ENCODE results near the gene ANXA6.

ANXA6 gene

DNA sequence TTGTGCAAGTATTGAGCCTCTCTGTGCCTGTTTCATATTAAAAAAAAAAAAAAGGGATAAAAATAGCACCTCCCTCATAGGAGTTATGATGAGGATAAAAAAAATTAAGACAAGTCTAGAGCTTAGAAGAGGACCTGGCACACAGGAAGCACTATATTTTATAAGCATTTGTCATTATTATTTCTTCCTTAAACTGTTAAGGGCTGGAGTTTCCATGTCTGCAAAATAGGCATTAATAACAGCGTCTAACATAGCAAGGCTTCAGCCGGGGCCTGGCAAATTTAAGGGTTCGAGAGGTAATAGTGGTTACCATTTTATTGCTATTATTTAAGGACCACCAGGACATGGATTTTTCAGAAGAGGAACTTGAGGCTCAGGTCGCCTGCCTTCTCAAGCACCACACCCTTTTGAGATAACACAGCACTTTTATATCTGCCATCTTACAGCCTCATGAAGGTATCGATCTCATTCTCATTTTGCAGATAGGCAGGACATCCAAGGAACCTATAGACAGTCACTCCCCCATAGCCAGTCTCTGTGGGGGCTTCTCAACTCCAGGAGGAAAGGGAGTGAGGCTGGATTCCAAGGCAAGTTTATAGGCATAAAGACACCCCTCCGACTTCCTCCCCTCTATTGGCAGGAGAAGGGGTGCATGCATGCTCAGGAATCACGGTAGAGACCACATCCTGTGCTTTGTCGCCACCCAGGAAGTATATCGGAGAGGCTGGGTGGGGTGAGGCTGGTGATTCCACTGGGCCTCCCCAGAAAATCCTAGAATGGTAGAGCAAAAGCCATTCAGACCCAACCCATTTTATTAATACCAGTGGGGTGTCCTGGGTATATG is 2.4 kb downstream of the ANXA6 start:
- in situ Hi-C loops (cut with MboI; ENCODE audit: low sequenced_read_pairs), result no loop called here

DNA sequence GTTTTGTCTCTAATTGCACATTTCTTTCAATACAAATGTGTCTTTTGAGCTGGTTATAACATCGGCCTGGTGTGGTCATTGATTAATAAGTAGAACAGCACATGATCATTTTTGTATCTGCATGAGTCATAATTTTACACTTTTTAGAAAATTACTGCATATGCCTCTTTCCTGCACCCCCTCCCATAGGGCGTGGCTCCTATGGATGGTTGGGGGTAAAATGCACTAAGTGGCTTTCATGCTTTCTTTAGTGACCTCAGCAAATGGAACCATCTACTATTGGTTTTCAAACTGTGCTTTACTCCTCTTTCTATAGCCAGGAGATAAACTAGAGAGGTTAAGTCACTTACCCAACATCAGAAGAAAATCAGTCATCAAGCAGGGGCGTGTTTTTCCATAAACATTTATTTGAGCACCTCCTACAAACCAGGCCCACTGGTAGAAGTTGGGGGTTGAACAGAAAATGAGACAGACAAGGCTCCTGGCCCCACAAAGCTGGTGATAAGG is 3.8 kb downstream of the ANXA6 start:
- in situ Hi-C loops (cut with MboI; ENCODE audit: low sequenced_read_pairs), result no loop called here

DNA sequence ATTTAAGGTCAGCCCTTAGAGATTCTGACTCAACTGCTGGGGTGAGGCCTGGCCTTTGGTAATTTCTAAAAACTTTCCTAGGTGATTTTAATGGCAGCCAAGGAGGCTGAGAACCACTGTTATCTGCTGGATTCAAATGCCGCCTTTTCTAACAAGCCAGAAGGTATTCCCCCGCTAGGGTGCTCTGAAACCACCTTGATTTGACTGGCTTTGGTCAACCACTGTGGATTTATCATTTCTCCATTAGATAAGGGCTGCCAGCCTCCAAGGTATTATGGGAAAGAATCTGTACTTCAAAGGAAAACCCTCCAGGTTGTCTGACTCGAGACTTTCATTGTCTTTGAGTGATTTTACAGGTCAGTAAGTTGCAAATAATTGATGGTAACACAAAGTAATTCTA is 4.3 kb downstream of the ANXA6 start:
- in situ Hi-C loops (cut with MboI; ENCODE audit: low sequenced_read_pairs), result no loop called here

DNA sequence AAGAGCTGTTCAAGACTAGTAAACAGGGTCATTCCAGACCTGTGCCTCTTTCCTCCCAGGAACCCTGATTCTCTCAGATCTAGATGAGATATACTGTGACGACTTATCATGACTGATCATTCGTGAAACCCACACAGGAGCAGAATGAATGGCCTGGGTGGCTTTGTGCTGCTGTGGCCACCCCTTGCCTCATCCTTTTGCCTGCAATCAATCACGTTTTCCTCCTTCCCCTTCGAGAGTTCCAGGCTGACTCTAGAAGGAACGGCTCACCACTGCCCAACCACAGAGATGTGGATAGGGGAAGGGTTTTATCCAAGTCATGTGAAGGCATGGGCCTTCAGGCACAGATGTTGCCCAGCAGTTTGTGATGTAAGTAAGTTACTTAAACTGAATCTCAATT is 5.8 kb downstream of the ANXA6 start:
- in situ Hi-C loops (cut with MboI; ENCODE audit: low sequenced_read_pairs), result no loop called here

DNA sequence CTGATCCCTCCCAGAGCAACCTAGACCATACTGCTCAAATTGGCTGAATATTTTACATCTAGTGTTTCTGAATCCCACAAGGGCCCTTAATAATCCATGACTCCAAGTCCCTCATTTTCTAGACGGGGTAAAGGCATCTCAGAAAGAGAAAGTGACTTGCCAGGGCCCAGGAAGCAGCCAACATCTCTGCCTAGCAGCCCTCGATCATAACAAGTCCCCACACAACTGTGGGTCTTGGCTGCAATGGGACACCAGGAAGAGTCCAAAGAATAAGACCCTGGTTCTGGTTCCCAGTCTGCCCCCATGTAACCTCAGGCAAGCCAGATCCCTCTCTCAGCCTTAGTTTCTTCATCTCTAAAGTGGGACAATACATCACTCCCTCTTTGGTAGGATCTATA is 6.3 kb downstream of the ANXA6 start:
- in situ Hi-C loops (cut with MboI; ENCODE audit: low sequenced_read_pairs), result no loop called here

DNA sequence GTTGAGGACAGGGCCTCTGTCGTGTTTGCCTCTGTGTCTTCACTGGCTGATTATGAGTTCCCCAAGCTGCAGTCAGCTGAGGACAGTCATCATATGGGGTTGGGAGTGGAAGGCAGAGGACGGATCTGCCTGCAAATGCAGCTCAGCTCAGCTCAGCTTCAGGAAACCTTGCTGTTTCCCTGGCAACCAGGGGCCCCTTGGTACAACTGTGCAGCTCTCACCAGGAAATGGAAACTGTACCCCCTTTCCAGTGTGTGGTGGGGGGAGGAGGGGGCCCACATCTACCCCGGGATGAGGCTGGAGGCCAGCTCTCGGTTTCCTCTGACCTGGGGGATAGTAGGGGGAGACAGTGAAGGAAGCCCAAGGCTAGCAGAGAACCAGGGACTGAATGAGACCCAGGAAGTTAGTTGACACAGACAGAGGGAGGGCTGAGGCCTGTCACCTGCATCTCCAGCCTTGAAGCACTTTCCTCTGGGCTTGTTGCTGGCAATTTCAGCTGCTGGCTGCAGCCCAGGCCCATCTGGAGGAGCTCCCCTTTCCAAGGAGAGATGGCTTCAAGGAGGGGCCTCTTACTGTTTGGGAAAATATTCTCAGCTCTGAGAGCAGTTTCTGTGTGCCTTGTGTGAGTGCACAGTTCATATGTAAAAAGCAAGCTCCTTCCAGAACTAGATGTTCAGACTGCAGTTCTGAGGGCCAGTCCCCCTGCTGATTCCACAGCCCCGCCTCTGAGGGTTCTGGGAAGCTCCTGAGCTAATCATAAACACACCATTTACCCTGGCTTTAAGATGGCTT is 6.9 kb downstream of the ANXA6 start:
- in situ Hi-C loops (cut with MboI; ENCODE audit: low sequenced_read_pairs), result no loop called here

DNA sequence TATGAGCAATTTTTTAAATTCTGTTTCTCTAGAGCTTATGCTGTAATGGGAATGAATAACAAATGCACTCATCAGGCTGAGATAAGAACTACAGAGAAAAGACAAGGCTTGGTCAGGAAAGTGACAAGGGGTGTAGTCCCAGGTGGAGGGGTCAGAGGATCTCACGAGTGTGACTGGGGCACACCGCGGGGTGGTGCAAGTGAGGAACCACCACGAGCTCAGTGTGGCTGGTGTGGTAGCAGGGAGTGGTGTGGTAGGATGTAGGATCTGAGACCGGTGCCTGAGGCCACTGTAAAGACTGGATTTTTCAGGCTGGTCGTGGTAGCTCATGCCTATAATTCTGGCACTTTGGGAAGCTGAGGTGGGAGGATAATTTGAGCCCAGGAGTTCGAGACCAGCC is 9.0 kb downstream of the ANXA6 start:
- in situ Hi-C loops (cut with MboI; ENCODE audit: low sequenced_read_pairs), result no loop called here

DNA sequence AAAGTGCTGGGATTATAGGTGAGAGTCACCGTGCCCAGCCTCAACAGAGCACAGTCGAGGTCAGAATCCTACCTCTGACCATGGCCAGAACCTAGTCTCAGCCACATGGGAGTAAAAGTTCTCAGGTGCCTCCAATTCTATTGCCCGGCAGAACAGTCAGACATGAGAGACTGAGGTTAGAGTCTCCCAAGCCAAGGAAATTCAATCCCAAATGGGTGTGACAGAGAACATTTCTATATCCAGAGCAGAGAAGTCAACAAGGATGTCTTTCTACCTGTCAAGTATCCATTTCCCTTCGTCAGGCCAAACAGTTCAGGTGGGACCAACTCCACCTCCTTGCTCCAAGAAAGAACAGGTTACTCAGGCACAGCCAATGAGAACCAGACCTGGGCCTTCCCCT is 10.5 kb downstream of the ANXA6 start:
- in situ Hi-C loops (cut with MboI; ENCODE audit: low sequenced_read_pairs), result no loop called here

DNA sequence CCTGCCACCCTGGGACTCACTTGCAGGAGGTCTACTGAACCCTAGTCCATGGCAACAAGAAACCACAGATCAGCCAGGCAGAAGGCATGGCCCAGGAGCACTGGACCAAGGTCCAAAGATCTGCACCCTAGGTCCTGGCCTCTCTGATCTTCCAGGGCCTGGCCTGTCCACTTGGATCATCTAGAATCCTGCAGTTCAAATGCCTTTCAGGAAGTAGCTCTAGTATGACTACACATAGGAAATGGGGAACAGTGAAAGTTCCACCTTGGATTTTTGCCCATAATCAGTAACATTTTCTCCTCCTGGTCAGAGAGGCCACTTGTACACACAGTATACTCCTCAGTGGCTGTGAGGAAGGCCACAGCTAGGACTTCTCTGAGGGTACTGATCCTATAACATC is 11.5 kb downstream of the ANXA6 start:
- in situ Hi-C loops (cut with MboI; ENCODE audit: low sequenced_read_pairs), result no loop called here

DNA sequence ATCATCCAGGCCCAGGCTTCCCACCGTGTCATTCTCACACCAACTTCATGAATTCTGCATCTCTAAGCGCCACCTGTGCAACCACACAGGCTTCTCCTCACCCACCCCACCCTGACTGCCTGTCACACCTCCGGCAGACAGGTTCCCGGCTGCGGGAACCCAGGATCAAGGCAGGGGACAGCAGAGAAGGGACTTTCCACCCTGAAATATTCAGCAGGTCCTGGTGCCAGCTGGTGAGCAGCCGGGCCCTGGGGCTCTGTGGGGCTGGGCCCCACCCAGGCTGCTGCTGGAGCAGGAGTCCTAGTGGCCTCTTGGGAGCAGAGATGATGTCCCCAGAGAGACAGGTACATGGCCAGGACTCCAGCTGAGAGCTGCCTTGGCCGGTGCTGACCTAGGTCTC is 12.7 kb downstream of the ANXA6 start:
- in situ Hi-C loops (cut with MboI; ENCODE audit: low sequenced_read_pairs), result no loop called here

DNA sequence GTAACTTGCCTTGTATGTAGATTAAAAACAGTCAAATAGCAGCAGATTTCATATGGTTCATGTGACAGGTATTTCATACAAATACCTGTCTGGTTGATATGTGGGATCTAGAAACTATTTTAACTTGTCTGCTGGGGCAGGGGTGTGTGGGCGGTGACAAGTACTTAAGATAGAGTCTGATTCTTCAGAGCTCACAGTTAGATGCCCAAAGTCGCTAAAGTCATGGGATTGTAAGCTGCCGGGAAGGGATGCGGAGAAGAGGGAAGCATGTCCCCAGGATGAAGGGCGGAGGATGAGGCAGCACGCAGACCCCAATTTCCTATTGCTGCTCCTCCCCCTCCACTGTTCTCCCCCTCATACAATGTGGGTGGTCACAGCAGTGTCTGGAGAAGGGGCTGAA is 13.3 kb downstream of the ANXA6 start:
- in situ Hi-C loops (cut with MboI; ENCODE audit: low sequenced_read_pairs), result no loop called here

DNA sequence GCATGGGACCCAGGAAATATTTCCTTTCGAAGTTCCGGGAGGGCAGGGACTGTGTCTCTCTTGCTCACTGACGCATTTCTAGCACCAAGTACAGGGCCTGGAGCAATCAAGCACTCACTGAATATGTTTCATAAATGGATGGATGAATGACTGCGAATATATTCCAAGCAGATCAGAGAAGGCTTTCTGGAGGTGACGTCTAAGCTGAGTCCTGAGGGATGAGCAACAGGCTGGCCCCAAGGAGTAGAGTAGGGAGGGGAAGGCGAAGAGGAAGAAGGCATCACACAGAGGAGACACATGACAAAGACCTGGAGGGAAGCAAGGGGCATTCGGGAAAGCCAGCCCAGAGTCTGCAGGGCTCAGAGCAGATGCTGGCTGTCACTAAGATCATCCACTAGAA is 13.9 kb downstream of the ANXA6 start:
- in situ Hi-C loops (cut with MboI; ENCODE audit: low sequenced_read_pairs), result no loop called here

DNA sequence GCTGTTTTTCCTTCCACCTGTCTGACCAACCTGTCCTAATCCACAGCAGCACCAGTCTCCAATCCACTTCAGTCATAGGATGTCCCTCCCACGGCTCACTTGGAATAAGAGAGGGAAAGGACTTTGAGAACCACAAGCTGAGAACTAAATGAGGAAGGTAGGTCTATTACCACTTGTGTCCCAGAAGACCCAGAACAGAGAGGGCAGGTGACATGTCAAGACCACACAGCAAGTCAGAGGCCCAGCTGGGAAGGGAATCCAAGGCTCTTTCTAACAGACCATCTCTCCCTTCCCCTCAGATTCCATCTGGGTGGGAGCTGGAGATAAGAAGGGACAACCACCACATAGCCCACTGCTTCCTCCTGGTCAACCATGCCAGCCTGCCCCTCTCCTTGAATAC is 14.6 kb downstream of the ANXA6 start:
- in situ Hi-C loops (cut with MboI; ENCODE audit: low sequenced_read_pairs), result no loop called here

DNA sequence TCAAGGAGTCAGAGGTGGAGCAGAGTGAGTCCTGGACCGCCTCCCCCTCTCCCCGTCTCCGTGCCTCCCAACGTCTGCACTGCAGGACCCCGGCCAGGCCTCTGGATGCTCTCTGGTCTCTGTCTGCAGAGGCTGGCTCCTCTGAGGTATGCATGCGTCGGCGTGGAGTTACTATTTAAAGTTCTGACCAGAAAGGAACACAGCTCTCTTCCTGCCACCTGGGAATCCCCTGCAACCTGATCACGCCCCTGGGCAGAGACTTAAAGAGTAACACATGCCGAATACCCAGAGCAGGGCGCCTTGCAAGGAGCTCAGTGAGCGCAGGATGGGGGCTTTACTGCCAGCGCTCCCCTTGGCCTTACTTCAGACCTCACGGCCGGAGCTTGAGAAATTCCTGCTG is 16.0 kb downstream of the ANXA6 start:
- in situ Hi-C loops (cut with MboI; ENCODE audit: low sequenced_read_pairs), result no loop called here

DNA sequence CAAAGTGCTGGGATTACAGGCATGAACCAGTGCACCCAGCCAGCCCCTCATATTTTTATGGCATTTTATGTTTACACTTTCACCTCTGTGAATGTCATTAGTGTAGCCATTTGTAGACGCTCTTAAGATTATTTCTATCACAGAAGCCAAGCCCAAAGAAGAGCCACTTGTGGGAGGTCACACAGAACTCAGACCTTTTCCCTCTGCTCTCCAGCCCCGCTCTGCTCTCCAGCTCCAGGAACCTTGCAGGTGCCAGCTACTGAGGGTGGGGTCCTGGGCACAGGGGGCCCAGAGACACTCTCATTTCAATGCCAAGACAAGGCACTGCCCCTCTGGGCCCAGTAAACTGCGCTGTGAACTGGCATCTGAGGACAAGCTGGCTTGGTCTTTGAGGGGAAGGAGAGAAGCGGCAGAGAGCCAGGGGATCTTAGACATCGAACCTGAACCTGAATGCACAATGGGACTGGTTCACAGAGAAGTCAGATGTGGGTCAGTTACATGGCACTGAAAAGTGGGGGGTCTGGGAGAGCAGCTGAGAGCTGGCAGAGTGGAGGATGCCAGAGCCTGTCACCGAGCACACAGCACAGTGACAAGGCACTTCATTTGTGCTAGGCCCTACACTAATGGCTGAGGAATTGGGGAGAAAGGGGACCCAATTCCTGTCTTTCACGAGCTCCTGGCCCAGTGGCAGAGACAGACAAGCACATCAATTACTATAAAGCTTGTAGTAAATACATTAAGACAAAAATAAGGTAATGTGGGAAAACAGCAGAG is 16.7 kb downstream of the ANXA6 start:
- in situ Hi-C loops (cut with MboI; ENCODE audit: low sequenced_read_pairs), result no loop called here

DNA sequence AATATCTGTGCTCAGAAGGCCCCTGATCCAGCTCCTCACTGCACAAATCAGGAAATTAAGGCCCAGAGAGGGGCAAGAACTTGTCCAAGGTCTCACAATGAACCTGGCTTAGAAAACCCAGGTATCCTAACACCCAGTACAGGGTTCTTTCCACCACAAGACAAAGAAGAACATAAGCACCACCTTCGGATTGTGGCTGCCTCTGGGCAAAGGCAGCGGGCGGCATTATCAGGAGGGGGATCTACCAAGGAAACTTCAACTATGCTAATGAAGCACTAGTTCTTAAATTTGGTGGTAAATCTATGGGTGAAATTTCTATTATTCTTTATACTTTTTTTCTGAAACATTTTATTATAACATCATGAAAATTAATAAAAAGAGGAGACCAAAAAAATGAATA is 17.9 kb downstream of the ANXA6 start:
- in situ Hi-C loops (cut with MboI; ENCODE audit: low sequenced_read_pairs), result no loop called here

DNA sequence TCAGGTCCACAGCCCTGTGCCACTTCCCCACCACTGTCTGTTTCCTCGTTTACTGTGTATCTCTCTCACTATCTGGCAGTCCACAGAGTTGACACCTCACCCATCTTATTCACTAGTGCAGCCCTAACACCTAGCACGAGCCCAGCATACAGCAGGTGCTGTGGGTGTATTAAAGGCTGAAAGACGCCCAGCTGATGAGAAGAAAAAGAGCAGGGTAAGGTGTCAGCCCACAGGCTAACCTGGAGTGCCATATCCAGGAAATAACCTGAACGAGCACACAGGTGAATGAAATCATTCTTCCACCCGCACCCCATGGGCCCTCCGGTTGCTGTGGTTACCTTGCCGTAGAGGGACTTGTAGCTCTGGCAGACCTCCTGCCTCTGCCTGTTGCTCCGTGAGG is 18.6 kb downstream of the ANXA6 start:
- in situ Hi-C loops (cut with MboI; ENCODE audit: low sequenced_read_pairs), result no loop called here

DNA sequence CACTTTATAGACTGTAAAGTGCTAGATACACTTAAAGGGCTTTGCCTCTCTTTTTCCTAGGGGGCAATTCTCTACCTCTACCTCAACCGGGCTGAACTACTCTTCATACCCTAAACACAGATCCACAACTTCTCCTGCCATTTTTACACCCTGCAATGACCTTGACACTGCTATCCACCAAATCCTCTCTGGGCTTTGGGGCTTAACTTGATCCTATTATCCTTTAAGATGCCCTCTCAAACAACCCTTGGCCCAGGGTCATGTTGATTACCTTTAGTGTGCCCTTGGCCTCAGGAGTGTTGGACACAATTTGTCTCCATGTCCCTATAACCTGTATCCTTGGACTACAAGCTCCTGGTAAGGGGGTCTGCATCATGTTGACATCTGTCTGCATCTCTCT is 19.5 kb downstream of the ANXA6 start:
- in situ Hi-C loops (cut with MboI; ENCODE audit: low sequenced_read_pairs), result no loop called here

DNA sequence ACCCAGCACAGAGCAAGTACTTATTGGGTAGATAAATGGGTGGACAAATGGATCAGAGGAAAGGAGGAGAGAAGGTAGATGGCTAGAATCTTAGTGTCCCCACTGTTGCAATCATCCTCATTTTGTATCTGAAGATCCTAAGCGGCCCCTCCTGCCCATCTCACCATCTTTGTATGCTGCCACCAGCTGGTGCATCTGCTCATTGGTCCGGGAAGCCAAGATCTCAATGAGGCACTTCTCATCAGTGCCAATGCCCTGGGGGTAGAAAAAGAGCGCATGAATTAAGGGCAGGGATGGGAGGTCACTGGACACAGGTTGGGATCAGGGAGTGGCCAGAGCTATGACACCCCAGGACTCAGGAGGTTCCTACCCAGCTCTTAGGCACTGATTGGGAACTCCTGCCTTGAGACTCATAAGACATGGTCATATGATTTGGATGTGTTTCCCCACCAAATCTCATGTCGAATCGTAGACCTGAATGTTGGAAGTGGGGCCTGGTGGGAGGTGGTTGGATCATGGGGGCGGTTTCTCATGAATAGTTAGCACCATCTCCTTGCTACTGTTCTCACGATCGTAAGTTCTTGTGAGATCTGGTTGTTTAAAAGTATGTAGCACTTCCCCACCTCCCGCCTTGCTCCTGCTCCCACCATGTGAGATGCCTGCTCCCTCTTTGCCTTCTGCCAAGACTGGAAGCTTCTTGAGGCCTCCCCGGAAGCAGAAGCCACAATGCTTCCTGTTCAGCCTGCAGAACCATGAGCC is 20.3 kb downstream of the ANXA6 start:
- in situ Hi-C loops (cut with MboI; ENCODE audit: low sequenced_read_pairs), result no loop called here

DNA sequence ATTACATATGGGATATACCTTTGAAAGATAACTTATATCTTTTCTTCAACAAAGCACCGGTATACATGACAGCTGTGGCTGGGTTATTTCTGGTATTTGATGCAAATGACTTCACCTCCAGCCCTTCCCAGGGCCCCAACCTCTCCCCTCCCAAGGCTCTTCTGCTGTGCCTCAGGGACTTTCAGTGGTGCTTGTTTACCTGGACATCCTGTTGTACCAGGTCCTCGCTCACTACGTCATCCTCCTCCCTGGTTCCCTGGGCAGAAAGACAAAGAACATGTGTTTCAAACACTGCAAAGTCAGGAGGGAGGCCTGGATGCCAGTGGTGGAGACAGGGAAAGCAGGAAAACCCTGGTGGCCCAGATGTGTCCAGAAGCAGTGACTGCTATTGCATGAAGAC is 23.4 kb downstream of the ANXA6 start:
- in situ Hi-C loops (cut with MboI; ENCODE audit: low sequenced_read_pairs), result no loop called here

DNA sequence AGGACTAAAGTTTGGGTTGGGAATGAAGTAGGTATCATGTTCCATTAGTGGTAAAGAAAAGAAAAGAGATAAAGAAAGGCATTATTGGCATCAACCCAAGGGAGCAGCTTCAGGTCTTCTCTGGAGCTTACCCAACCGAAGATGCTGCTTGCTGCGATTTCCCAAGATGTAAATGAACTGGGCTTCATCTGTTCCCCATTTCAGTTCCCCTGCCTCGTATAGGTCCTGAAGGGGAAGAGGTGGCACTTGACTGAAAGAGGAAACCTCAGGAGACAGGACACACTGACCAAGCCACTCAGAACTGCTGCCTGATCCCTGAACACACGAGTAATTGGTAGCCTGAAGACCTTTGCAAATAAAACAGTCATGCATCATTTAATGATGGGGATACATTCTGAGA is 24.6 kb downstream of the ANXA6 start:
- in situ Hi-C loops (cut with MboI; ENCODE audit: low sequenced_read_pairs), result no loop called here
